HepG2 (cell line): ENCODE results near the gene EMC9. TPM values are rescaled to one million over a fixed set of nuclear protein-coding genes. Genes with fewer than 3 reads are reported as not detected.

ENCODE experiments used
- ATAC-seq: fragments of 200-7000 bp; cut with Tn5 transposase; 3 replicates; pipeline ENCODE4 v1.9.1; 2020; ENCODE audit warnings: mild to moderate bottlenecking, moderate library complexity
- BruUV-seq: library from RNA; stranded (reverse); fragments of 400-500 nt; replicated peaks from 2 replicates; lab custom pipeline; 2021; lab: Mats Ljungman, UMichigan
- CTCF ChIA-PET: fragments of 300-600 bp; formaldehyde crosslinking; extraction: SDS; loops from one replicate; lab custom pipeline; 2021; ENCODE audit warnings: low total read pairs, inconsistent platforms, low intra/inter-chr PET ratio; lab: Yijun Ruan, JAX
- POLR2A ChIA-PET: fragments of 350-600 bp; sonication (Branson Sonifier 250); formaldehyde crosslinking; loops from one replicate; lab custom pipeline; 2020; ENCODE audit warnings: antibody characterized with exemption, inconsistent platforms; lab: Yijun Ruan, JAX
- DNase-seq: peaks from one replicate; pipeline ENCODE4 v3.0.0-alpha.2; 2015; ENCODE audit warnings: low spot score
- FAIRE-seq: peaks from 3 replicates; lab custom pipeline; 2011; peaks lifted over from hg19 to GRCh38; lab: Jason Lieb, UNC
- H2AFZ ChIP-seq: one replicate; pipeline ENCODE4 v1.6.1; 2011; ENCODE audit warnings: low read length, inconsistent platforms
- H3K27ac ChIP-seq: fragments of 300-600 bp; 3 replicates; pipeline ENCODE4 v1.8.0; 2011; ENCODE audit warnings: mixed run types, mild to moderate bottlenecking, mixed read lengths, low read length, inconsistent platforms; ENCODE audit not compliant: insufficient read depth; ENCODE audit errors: extremely low read length
- H3K27me3 ChIP-seq, 2 experiments: fragments of 200-600 bp in 1 of 2; 2 replicates in 1 of 2; 3 replicates in 1 of 2; pipeline versions ENCODE4 v1.6.0 to v1.8.0; 2011; ENCODE audit warnings: low read length in 2 of 2, mild to moderate bottlenecking in 2 of 2, moderate library complexity in 2 of 2, inconsistent platforms in 1 of 2; ENCODE audit not compliant: insufficient read depth in 2 of 2, control insufficient read depth in 1 of 2
- H3K36me3 ChIP-seq, 2 experiments: fragments of 200-600 bp in 1 of 2; replicated peaks in 1 of 2; 2 replicates in 1 of 2; 3 replicates in 1 of 2; pipeline versions ENCODE4 v1.5.1 to v1.8.0; 2011; ENCODE audit warnings: low read length in 2 of 2, inconsistent platforms in 1 of 2; ENCODE audit not compliant: insufficient read depth in 2 of 2, control insufficient read depth in 1 of 2
- H3K4me1 ChIP-seq: 2 replicates; pipeline ENCODE4 v1.5.1; 2012; ENCODE audit warnings: low read length, inconsistent platforms; ENCODE audit not compliant: insufficient read depth
- H3K4me2 ChIP-seq: 2 replicates; pipeline ENCODE4 v1.6.0; 2011; ENCODE audit warnings: low read depth, low read length, inconsistent platforms
- H3K4me3 ChIP-seq, 3 experiments: fragments of 200-600 bp in 1 of 3; sonication (generic), shearing (Covaris generic) in 1 of 3; replicated peaks in 1 of 3; 2 replicates each; pipeline ENCODE4 v1.5.1; 2011 to 2016; ENCODE audit warnings: low read length in 3 of 3, inconsistent platforms in 2 of 3, low read depth in 2 of 3, mild to moderate bottlenecking in 2 of 3, control low read depth in 1 of 3, mixed read lengths in 1 of 3; ENCODE audit not compliant: insufficient read depth in 1 of 3
- H3K79me2 ChIP-seq: one replicate; pipeline ENCODE4 v1.6.1; 2011; ENCODE audit warnings: low read length, inconsistent platforms; ENCODE audit not compliant: insufficient read depth
- H3K9ac ChIP-seq: 2 replicates; pipeline ENCODE4 v1.6.0; 2011; ENCODE audit warnings: mild to moderate bottlenecking, low read depth, low read length, inconsistent platforms; ENCODE audit not compliant: insufficient read depth
- H3K9me3 ChIP-seq: 2 replicates; pipeline ENCODE4 v1.5.1; 2012; ENCODE audit warnings: mild to moderate bottlenecking, low read length
- H4K20me1 ChIP-seq: 2 replicates; pipeline ENCODE4 v1.6.0; 2011; ENCODE audit warnings: inconsistent platforms, mild to moderate bottlenecking, low read length, moderate library complexity; ENCODE audit not compliant: insufficient read depth
- CCAR2 ChIP-seq: fragments of 200-400 bp; formaldehyde crosslinking; optimal IDR thresholded peaks from 2 replicates; pipeline ENCODE3; 2018; ENCODE audit warnings: low read depth, mild to moderate bottlenecking, low read length, moderate library complexity
- MED1 ChIP-seq: sonication (generic); formaldehyde crosslinking; IDR thresholded peaks from 2 replicates; pipeline ENCODE4 v1.4.0; 2020; ENCODE audit warnings: missing genetic modification reagents
- NFE2L1 ChIP-seq: sonication (generic); formaldehyde crosslinking; IDR thresholded peaks from 2 replicates; pipeline ENCODE4 v1.4.0; 2020; ENCODE audit warnings: missing genetic modification reagents, mild to moderate bottlenecking, borderline replicate concordance
- PLRG1 ChIP-seq: fragments of 450-650 bp; conservative IDR thresholded peaks from 2 replicates; pipeline ENCODE4 v1.6.1; 2016
- SNRNP70 ChIP-seq: fragments of 200-400 bp; formaldehyde crosslinking; IDR thresholded peaks from 2 replicates; pipeline ENCODE4 v1.6.1; 2017; ENCODE audit warnings: mild to moderate bottlenecking, low read depth, low read length, moderate library complexity
- USF2 ChIP-seq, 2 experiments: sonication (generic) in 1 of 2; formaldehyde crosslinking in 1 of 2; IDR thresholded peaks; 2 replicates each; pipeline versions ENCODE4 v1.5.1 to v1.6.1; 2011 to 2020; ENCODE audit warnings: borderline replicate concordance in 1 of 2, low read depth in 1 of 2, low read length in 1 of 2, mild to moderate bottlenecking in 1 of 2, missing genetic modification reagents in 1 of 2, moderate library complexity in 1 of 2
- ZBTB49 ChIP-seq: sonication (generic); formaldehyde crosslinking; IDR thresholded peaks from 2 replicates; pipeline ENCODE4 v1.4.0; 2020; ENCODE audit warnings: missing genetic modification reagents, borderline replicate concordance
- ZEB1 ChIP-seq: IDR thresholded peaks from 2 replicates; pipeline ENCODE4 v1.6.1; 2012; ENCODE audit warnings: mild to moderate bottlenecking, low read depth, inconsistent platforms; ENCODE audit not compliant: insufficient replicate concordance
- ZNF12 ChIP-seq: sonication (generic); formaldehyde crosslinking; IDR thresholded peaks from 2 replicates; pipeline ENCODE4 v1.5.0; 2020; ENCODE audit warnings: missing genetic modification reagents
- ZNF512 ChIP-seq: sonication (generic); formaldehyde crosslinking; IDR thresholded peaks from 2 replicates; pipeline ENCODE4 v1.4.0; 2020; ENCODE audit warnings: mild to moderate bottlenecking, missing genetic modification reagents
- ZNF607 ChIP-seq: sonication (generic); formaldehyde crosslinking; IDR thresholded peaks from 2 replicates; pipeline ENCODE4 v1.5.1; 2020; ENCODE audit warnings: missing genetic modification reagents, mild to moderate bottlenecking, borderline replicate concordance
- ZNF816 ChIP-seq: sonication (generic); formaldehyde crosslinking; IDR thresholded peaks from 2 replicates; pipeline ENCODE4 v1.8.0; 2022; ENCODE audit warnings: missing genetic modification reagents, mild to moderate bottlenecking, borderline replicate concordance
- ZNF891 ChIP-seq: sonication (generic); formaldehyde crosslinking; IDR thresholded peaks from 2 replicates; pipeline ENCODE4 v1.5.0; 2020; ENCODE audit warnings: mild to moderate bottlenecking, missing genetic modification reagents
- ZSCAN25 ChIP-seq: sonication (generic); formaldehyde crosslinking; IDR thresholded peaks from 2 replicates; pipeline ENCODE4 v1.8.0; 2022; ENCODE audit warnings: mild to moderate bottlenecking, missing genetic modification reagents
- WGBS: methylation state at CpG from one replicate; pipeline ENCODE4 v1.1.6; 2017; ENCODE audit warnings: low lambda C conversion rate; 5-methylcytosine and 5-hydroxymethylcytosine counted together
- in situ Hi-C: cut with HindIII; loops from 2 replicates; pipeline ENCODE4 v1.10.0; 2017; ENCODE audit warnings: low pct_unique_long_range_greater_than_20kb; ENCODE audit not compliant: extremely low pct_ligation_motif_present
- intact Hi-C: fragments of 100-400 bp; cut with micrococcal nuclease; formaldehyde crosslinking; loops from one replicate; pipeline ENCODE4 v1.10.0; 2022; ENCODE audit not compliant: unreplicated experiment
- polyA plus RNA-seq, 8 experiments: library from polyadenylated mRNA; depleted of rRNA in 3 of 8; stranded (reverse) in 7 of 8; unstranded in 1 of 8; fragments of >200 nt; fragmentation: Illumina TruSeq in 4 of 8; extraction: Trizol in 4 of 8; gene quantifications; 2 replicates each; pipeline versions ENCODE4 v1.2.1 to v1.2.3, GENCODE V29; 2011 to 2016; ENCODE audit warnings: low read depth in 4 of 8, missing spikeins in 1 of 8, mixed read lengths in 1 of 8; ENCODE audit not compliant: insufficient read depth in 1 of 8
- total RNA-seq, 5 experiments: library from RNA; depleted of rRNA; stranded (reverse); fragments of >200 nt; fragmentation: Illumina TruSeq; extraction: Trizol; gene quantifications; 2 replicates each; pipeline ENCODE4 v1.2.3, GENCODE V29; 2016; ENCODE audit warnings: low read depth in 1 of 5

Gene EMC9
- total and polyA plus RNA-seq, 2 of the 13 experiments (the other 11 are each of a cell fraction or from before 2014, with no cell fraction given): 60.5 to 78.7 TPM

- TF ChIP-seq ZNF512 (CRISPR knock-in tag): peak; percentile 54; the same call in 1 of the 2 replicates
- peak; percentile 98 for TF ChIP-seq MED1 (CRISPR knock-in tag)
- peak; percentile 95; the same call in 1 of the 2 replicates for TF ChIP-seq ZNF816 (CRISPR knock-in tag)
These were observed 19.7 kb upstream of the EMC9 start, which contains the start of gene IRF9 (continued) for GRCh38 chr14:24160850-24161804.

GRCh38 chr14:24160499-24160849 lies 19.1 kb upstream of the EMC9 start:
- peak overlapping the region; percentile 24 for H3K27ac ChIP-seq
- peaks cover 28% of the 10 kb centered on the region for H3K4me1 ChIP-seq
- no peak for FAIRE-seq
- no TSS peak for BruUV-seq
- peaks cover 61 to 68% of the 10 kb centered on the region in 2 experiments for H3K36me3 ChIP-seq
- peak overlapping the region; percentile 98; the same call in 1 of the 2 replicates for H3K4me2 ChIP-seq
- no peak overlapping the region for H3K9ac ChIP-seq
- ChIA-PET CTCF (interaction anchor here (1.2 to 2.4 kb wide), 8 partner anchors 21 to 147 kb away, joined by 4 to 12 read pairs (median 8); partner anchors contain the start of gene PSME1), POLR2A (interaction anchor here (1.0 to 11.8 kb wide), 35 partner anchors 9 to 1183 kb away, joined by 3 to 233 read pairs (median 11); partner anchors contain the start of genes ACIN1, C14orf119, CHMP4A and CIDEB)
- peaks cover 5% of the 10 kb centered on the region for H3K79me2 ChIP-seq
- H4K20me1 ChIP-seq: no peaks in the 10 kb centered on the region
- 96% methylated on average over 4 of the region's 4 CpGs for WGBS
- intact Hi-C loops (no loop called here), in situ Hi-C loops (loop anchor here (5.0 kb wide), 1 partner anchor 103 kb away; no protein-coding TSS in a partner anchor)
- H2AFZ ChIP-seq: no peak overlapping the region
- H3K9me3 ChIP-seq: no peaks in the 10 kb centered on the region
- no peak for DNase-seq
- H3K27me3 ChIP-seq: no peaks in the 10 kb centered on the region; a peak in 1 of 5 replicates
- no peak for ATAC-seq
- H3K4me3 ChIP-seq: no peak overlapping the region
- no peak for TF ChIP-seq NFE2L1 (CRISPR knock-in tag)
- no peak for TF ChIP-seq CCAR2
- TF ChIP-seq ZSCAN25 (CRISPR knock-in tag): no peak
- TF ChIP-seq ZNF607: no peak
- no peak for TF ChIP-seq ZNF891 (CRISPR knock-in tag)
- peak; percentile 5 for TF ChIP-seq ZEB1
- TF ChIP-seq PLRG1: no peak
- TF ChIP-seq SNRNP70: no peak
- no peak for TF ChIP-seq ZNF12 (CRISPR knock-in tag)
- no peak for TF ChIP-seq USF2 (IDR thresholded peaks at IDR 0.05; ENCODE audit: low read depth, low read length)
- TF ChIP-seq USF2 (CRISPR knock-in tag; IDR thresholded peaks at IDR 0.05; ENCODE audit: borderline replicate concordance): no peak
- 0 out of 2 replicates have a peak, but pooled peaks have one; percentile 43 for TF ChIP-seq ZBTB49 (CRISPR knock-in tag)
